ENCODE results near the gene ENTREP1. TPM values are rescaled to one million over a fixed set of nuclear protein-coding genes. Genes with fewer than 3 reads are reported as not detected.

The ENTREP1 gene
- total and polyA plus RNA-seq, 2 experiments from 2014 or later = 5.7 to 10.0 TPM

GRCh38 chr9:69307446-69308205 lies 17.4 kb upstream of the ENTREP1 start (continued):
- TF ChIP-seq ZNF331 (CRISPR knock-in tag; IDR thresholded peaks at IDR 0.05; ENCODE audit: low read depth) = 0 out of 2 replicates have a peak, but pooled peaks have one; percentile 33

GRCh38 chr9:69308206-69308931 lies 16.6 kb upstream of the ENTREP1 start:
- Histone ChIP-seq H3K79me2 (replicated peaks; ENCODE audit: insufficient read depth) (no peaks in the 10 kb centered on the region), H3F3A (replicated peaks; ENCODE audit: low read depth) (peaks cover 7% of the 10 kb centered on the region; the same call in 1 of the 2 replicates), H3K9me2 (ENCODE audit: insufficient read depth) (peaks cover 21% of the 10 kb centered on the region), H3K27ac (ENCODE audit: low read depth) (peak overlapping the region; percentile 91), H3K4me2 (peak overlapping the region; percentile 11; the same call in 1 of the 2 replicates), H2AFZ (no peak overlapping the region), H4K20me1 (replicated peaks; ENCODE audit: insufficient read depth) (no peaks in the 10 kb centered on the region), H3K4me3 (no peak overlapping the region), H3K36me3 (ENCODE audit: insufficient read depth) (0 out of 2 replicates have a peak, but pooled peaks cover 6% of the 10 kb centered on the region), H3K4me1 (ENCODE audit: insufficient read depth) (peaks cover 3% of the 10 kb centered on the region; the same call in 1 of the 2 replicates), H3K27me3 (ENCODE audit: insufficient read depth) (no peaks in the 10 kb centered on the region)
- DNase-seq (ENCODE audit: low spot score) (peak; percentile 70), ATAC-seq (peak; percentile 56)
- Mint-ChIP-seq H3K4me3 (0 out of 3 replicates have a peak overlapping the region, but pooled peaks have one; percentile 12), H3K9me3 (peaks cover 36% of the 10 kb centered on the region), H3K36me3 (ENCODE audit: low read depth) (peaks cover 47% of the 10 kb centered on the region), H3K4me1 (peaks cover 20% of the 10 kb centered on the region), H3K27me3 (ENCODE audit: insufficient read depth, low read depth, poor library complexity) (peaks cover 8% of the 10 kb centered on the region), H3K27ac (peak overlapping the region; percentile 96)
- TF ChIP-seq ETS1 (IDR thresholded peaks at IDR 0.05) (no peak), JUNB (IDR thresholded peaks at IDR 0.05; ENCODE audit: unreplicated experiment) (no peak), CREB1 (CRISPR knock-in tag; IDR thresholded peaks at IDR 0.05; ENCODE audit: low read depth) (no peak), STAT1 (IDR thresholded peaks at IDR 0.05; ENCODE audit: unreplicated experiment) (no peak), REST (IDR thresholded peaks at IDR 0.05; ENCODE audit: unreplicated experiment) (no peak)

Measured in GM23338 (cell line).